Osteocyte (in vitro differentiated cells): Measurements from ENCODE around the gene TNFRSF1A. TPM values are rescaled to one million over a fixed set of nuclear protein-coding genes. Genes with fewer than 3 reads are reported as not detected.
A peak's percentile ranks its signal among the peaks of the same experiment; 100 is the strongest.

ENCODE experiments used
- DNase-seq: peaks from one replicate; pipeline ENCODE4 v3.0.0; 2021; ENCODE audit warnings: mixed read lengths; ENCODE audit not compliant: unreplicated experiment; ENCODE audit errors: extremely low spot score
- H3K27ac Mint-ChIP-seq: one replicate; pipeline ENCODE4 v1.8.0; 2021; ENCODE audit warnings: mild to moderate bottlenecking, mixed read lengths; ENCODE audit not compliant: unreplicated experiment
- H3K27me3 Mint-ChIP-seq: one replicate; pipeline ENCODE4 v1.8.0; 2021; ENCODE audit warnings: mixed read lengths; ENCODE audit not compliant: unreplicated experiment
- H3K36me3 Mint-ChIP-seq: one replicate; pipeline ENCODE4 v1.8.0; 2021; ENCODE audit warnings: mixed read lengths; ENCODE audit not compliant: unreplicated experiment
- H3K4me1 Mint-ChIP-seq: one replicate; pipeline ENCODE4 v1.8.0; 2021; ENCODE audit warnings: mixed read lengths; ENCODE audit not compliant: unreplicated experiment
- H3K4me3 Mint-ChIP-seq: one replicate; pipeline ENCODE4 v1.8.0; 2021; ENCODE audit warnings: mild to moderate bottlenecking, moderate library complexity, mixed read lengths; ENCODE audit not compliant: unreplicated experiment
- H3K9me3 Mint-ChIP-seq: one replicate; pipeline ENCODE4 v1.8.0; 2021; ENCODE audit warnings: mixed read lengths; ENCODE audit not compliant: unreplicated experiment
- CTCF ChIP-seq: fragments of 200-600 bp; sonication (generic); IDR thresholded peaks from 2 replicates; pipeline ENCODE4 v1.5.0; 2021; ENCODE audit warnings: antibody characterized with exemption, mild to moderate bottlenecking, moderate library complexity
- total RNA-seq: library from RNA; stranded (reverse); gene quantifications from 2 replicates; pipeline ENCODE4 v1.2.1, GENCODE V29; 2021

The TNFRSF1A gene
- total RNA-seq, 1 donor from 2014 or later, result 170 TPM

DNA sequence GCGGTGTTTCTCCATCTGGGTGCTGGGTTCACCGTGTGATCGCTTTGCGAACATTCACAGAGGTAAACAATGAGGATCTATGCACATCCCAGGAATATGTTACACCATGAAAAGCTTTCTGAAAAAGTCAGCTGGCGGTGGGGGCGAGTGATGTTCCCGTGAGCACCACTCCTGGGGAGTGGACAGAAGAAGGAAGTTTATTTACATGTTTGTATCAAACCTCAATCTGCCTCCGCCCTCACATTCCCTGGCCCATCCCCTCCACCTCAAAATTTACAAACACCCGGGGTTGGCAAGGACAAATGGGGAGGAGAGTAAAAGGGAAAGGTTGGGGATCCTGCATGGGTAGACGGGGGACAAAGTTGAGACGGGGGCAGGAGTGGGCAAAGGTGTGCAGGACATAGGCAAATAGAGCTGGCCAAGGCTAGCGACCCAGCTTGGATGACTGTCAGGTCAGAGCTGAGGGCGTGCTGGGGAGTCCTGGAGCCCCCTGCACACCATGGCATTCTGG, 6.9 kb downstream of the TNFRSF1A start:
- H3K4me1 Mint-ChIP-seq, result peaks cover 2% of the 10 kb centered on the region
- no peak overlapping the region for H3K4me3 Mint-ChIP-seq
- DNase-seq, result no peak
- peaks cover 26% of the 10 kb centered on the region for H3K36me3 Mint-ChIP-seq
- H3K9me3 Mint-ChIP-seq, result no peaks in the 10 kb centered on the region
- no peaks in the 10 kb centered on the region for H3K27me3 Mint-ChIP-seq
- TF ChIP-seq CTCF, result no peak
- H3K27ac Mint-ChIP-seq, result no peak overlapping the region

DNA sequence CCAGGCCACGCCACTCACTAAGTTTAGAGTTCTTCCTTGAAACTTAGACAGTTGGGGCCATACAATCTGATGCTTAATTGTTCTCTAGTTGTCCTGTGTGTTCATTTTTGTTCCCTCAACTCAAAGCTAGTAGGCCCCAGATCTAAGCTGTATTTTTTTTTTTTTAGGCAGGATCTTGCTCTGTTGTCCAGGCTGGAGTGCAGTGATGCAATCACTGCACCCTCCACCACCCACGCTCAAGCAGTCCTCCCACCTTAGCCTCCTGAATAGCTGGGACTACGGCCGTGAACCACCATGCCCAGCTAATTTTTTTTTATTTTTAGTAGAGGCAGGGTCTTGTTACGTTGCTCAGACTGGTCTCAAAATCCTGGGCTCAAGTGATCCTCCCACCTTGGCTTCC, 7.5 kb downstream of the TNFRSF1A start:
- no peak for TF ChIP-seq CTCF
- Mint-ChIP-seq H3K4me1 (peaks cover 2% of the 10 kb centered on the region), H3K36me3 (peaks cover 26% of the 10 kb centered on the region), H3K4me3 (no peak overlapping the region), H3K27ac (no peak overlapping the region), H3K27me3 (no peaks in the 10 kb centered on the region), H3K9me3 (no peaks in the 10 kb centered on the region)
- DNase-seq, result no peak

DNA sequence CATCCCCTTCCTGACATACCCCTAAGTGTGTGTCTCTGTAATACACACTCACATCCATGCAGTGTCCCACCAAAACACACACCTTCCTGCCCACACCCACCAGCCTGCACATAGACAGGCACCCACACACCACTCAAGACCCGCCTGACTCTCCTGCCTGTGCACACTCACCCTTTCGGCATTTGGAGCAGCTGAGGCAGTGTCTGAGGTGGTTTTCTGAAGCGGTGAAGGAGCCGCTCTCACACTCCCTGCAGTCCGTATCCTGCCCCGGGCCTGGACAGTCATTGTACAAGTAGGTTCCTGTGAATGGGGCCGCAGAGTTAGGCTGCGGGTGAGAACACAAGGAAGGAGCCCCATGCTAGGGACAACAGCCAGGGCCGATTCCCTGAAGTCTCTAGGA, 8.3 kb downstream of the TNFRSF1A start:
- no peaks in the 10 kb centered on the region for H3K27me3 Mint-ChIP-seq
- no peak for TF ChIP-seq CTCF

DNA sequence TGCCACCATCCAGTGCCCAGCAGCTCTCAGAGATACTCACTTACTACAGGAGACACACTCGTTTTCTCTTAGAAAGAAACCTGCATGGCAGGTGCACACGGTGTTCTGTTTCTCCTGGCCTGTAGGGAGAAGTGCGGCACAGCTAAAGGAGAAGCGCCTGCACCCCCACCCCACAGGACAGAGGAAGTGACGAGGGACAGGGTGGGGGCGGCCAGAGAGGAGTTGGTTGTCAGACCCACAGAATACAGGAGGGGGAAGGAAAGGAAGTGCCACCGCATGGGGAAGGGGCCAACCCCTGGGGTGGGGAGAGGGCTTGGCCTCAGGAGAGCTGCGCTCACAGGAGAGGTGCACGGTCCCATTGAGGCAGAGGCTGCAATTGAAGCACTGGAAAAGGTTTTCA, 8.8 kb downstream of the TNFRSF1A start:
- no peaks in the 10 kb centered on the region for H3K27me3 Mint-ChIP-seq
- TF ChIP-seq CTCF, result no peak
- H3K9me3 Mint-ChIP-seq, result no peaks in the 10 kb centered on the region
- H3K36me3 Mint-ChIP-seq, result peaks cover 30% of the 10 kb centered on the region
- no peak overlapping the region for H3K27ac Mint-ChIP-seq
- H3K4me1 Mint-ChIP-seq, result peaks cover 3% of the 10 kb centered on the region
- H3K4me3 Mint-ChIP-seq, result peak overlapping the region; percentile 46
- no peak for DNase-seq

More for the DNA sequence above, 8.3 kb downstream of the TNFRSF1A start:
- Mint-ChIP-seq H3K9me3 (no peaks in the 10 kb centered on the region), H3K4me1 (peaks cover 2% of the 10 kb centered on the region), H3K36me3 (peaks cover 27% of the 10 kb centered on the region), H3K27ac (no peak overlapping the region), H3K4me3 (no peak overlapping the region)
- DNase-seq, result no peak

DNA sequence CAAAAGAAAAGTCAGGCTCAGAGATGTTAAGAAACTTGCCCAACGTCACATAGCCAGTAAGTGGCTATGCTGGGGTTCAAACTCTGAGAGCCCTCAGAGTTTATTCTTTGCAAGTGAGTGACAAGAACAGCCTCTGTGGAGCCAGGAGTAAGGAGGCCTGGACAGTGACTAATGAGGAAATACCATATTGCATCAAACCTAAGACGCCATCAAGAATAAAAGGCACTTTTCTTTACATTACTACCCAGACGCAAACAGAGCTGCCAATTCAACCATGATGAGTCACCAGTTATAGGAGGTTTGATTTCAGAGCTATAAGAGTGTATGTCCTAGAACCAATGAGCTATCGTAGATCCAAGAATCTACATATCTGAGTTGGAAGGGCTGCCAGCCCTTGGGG, 9.4 kb downstream of the TNFRSF1A start:
- Mint-ChIP-seq H3K27ac (no peak overlapping the region), H3K36me3 (peaks cover 30% of the 10 kb centered on the region), H3K4me3 (no peak overlapping the region), H3K27me3 (no peaks in the 10 kb centered on the region), H3K4me1 (peaks cover 7% of the 10 kb centered on the region), H3K9me3 (no peaks in the 10 kb centered on the region)
- no peak for TF ChIP-seq CTCF
- no peak for DNase-seq
